Measurements from ENCODE around the gene INSR.
"Not testable (repeated sequence)": the region's sequence is repeated elsewhere in the genome, so short reads cannot be mapped to it uniquely, and the experiment has no call there.

INSR gene
- 5.1 to 7.9 reads per million in 2 donors for total RNA-seq

- DNase-seq, result no peak
These were observed at the start of gene INSR for GRCh38 chr19:7293762-7294557. Gene INSR (minus strand): TSS chr19:7294414. CDS start chr19:7293891, 523 bp downstream.

- no peak for DNase-seq
These were observed 47.9 kb upstream of the INSR start for GRCh38 chr19:7342143-7342542.

- no peak for DNase-seq
These were observed 47.0 kb upstream of the INSR start for GRCh38 chr19:7340959-7341837.

GRCh38 chr19:7337380-7338194 lies 43.4 kb upstream of the INSR start:
- DNase-seq, result no peak

- DNase-seq, result no peak
These were observed 42.2 kb upstream of the INSR start for GRCh38 chr19:7336321-7336973.

GRCh38 chr19:7333198-7334118 lies 39.2 kb upstream of the INSR start:
- no peak for DNase-seq

GRCh38 chr19:7331446-7331845 lies 37.2 kb upstream of the INSR start:
- DNase-seq, result no peak

- no peak for DNase-seq
These were observed 34.4 kb upstream of the INSR start for GRCh38 chr19:7328647-7329046.

- no peak for DNase-seq
These were observed 33.6 kb upstream of the INSR start for GRCh38 chr19:7327802-7328201.

- DNase-seq, result no peak
These were observed 32.1 kb upstream of the INSR start for GRCh38 chr19:7326105-7326877.

- no peak for DNase-seq
These were observed 24.0 kb upstream of the INSR start for GRCh38 chr19:7318176-7318575.

GRCh38 chr19:7312816-7313215 lies 18.6 kb upstream of the INSR start:
- DNase-seq, result no peak

- DNase-seq, result no peak
These were observed 17.7 kb upstream of the INSR start for GRCh38 chr19:7311911-7312310.

- DNase-seq, result not testable (repeated sequence)
These were observed 14.1 kb upstream of the INSR start for GRCh38 chr19:7308327-7308726.

- no peak for DNase-seq
These were observed 13.5 kb upstream of the INSR start for GRCh38 chr19:7307590-7308218.

GRCh38 chr19:7304200-7304599 lies 10.0 kb upstream of the INSR start:
- DNase-seq, result no peak

- no peak for DNase-seq
These were observed 9.3 kb upstream of the INSR start for GRCh38 chr19:7303470-7303869.

GRCh38 chr19:7301525-7301924 lies 7.3 kb upstream of the INSR start:
- DNase-seq, result no peak

GRCh38 chr19:7297742-7298141 lies 3.5 kb upstream of the INSR start:
- no peak for DNase-seq

Measured in activated gamma-delta T cell (primary cell).